ENCODE measurements around the gene SLC35E4.

- TF ChIP-seq CTCF (IDR thresholded peaks at IDR 0.05) (peak in 2 of 6 experiments; percentile 16 to 30), POLR2A (IDR thresholded peaks at IDR 0.05) (no peak)
Observed at GRCh38 chr22:30602049-30602448, 33.5 kb upstream of the SLC35E4 start.

Data from adrenal gland (tissue), 5 donors.